HG03025 (cell line): ENCODE results near the gene SPX.

Experiments used
- ATAC-seq: cut with Tn5 transposase; IDR thresholded peaks from one replicate; pipeline ENCODE4 v1.9.1; 2021; ENCODE audit warnings: mild to moderate bottlenecking, moderate library complexity; ENCODE audit not compliant: unreplicated experiment, low FRiP score

The SPX gene

DNA sequence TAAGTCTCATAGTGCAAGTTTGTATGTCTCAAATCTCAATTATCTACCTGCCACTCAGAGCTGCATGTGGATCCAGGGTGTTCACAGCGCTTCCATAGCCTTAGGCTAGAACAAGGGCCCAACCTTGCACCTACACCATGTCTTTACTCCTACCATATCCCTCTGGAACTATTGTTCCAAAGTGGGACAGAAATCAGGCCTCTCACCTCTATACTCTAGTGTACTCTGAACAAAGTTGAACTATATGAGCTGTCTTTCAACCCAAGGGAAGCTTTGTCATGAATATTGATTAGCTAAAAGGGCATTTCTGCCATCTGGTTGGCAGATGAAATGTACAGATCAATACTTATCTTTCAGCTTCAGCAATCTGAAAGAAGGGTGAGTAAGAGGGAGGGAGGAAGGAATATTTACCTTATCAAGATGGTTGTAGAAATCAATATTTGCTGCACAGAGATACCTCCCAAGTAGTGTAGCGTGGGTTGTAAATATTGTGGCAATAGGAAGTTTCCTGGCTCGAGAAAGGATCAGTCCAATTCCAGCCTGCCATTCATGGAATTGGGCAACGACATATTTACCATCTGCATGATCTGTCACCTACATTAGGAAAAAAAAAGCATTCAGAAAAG, 47.8 kb downstream of the SPX start:
- ATAC-seq = no peak

DNA sequence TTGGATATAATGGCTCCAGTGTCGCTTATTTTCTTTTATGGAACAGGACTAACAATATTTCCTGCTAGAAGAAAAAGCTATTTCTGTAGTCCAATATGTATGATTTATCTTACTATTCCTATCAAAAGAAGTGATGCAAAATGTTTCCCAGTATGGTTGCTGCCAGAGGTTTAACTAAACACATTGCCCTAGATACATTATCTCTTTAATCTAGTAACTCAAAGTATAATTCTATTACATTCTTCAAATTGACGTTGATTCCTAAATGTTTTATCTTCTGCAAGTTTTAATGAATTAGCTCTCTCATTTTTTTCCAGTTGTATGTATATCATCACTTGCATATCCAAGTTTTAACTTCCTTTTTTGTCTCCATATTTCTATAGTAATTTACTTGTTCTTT, 50.3 kb downstream of the SPX start:
- no peak for ATAC-seq

DNA sequence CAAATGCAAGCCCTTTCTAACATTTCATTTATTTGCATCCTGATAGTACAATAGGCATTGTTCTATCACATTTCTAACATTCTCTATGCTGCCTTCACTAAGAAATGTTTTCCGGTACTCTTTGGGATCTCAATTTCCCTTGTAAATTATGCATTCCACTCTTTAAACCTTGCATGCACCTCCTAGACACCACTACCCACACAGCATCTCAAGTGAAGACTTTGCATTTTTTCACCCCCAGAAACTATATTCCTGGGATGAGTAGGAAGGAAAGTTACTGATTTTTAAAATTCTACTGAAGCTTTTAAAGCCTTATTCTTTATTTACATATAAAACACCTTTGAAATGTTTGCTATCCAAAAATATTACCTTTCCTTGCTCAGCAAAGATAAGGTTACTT, 51.4 kb downstream of the SPX start:
- ATAC-seq = no peak

DNA sequence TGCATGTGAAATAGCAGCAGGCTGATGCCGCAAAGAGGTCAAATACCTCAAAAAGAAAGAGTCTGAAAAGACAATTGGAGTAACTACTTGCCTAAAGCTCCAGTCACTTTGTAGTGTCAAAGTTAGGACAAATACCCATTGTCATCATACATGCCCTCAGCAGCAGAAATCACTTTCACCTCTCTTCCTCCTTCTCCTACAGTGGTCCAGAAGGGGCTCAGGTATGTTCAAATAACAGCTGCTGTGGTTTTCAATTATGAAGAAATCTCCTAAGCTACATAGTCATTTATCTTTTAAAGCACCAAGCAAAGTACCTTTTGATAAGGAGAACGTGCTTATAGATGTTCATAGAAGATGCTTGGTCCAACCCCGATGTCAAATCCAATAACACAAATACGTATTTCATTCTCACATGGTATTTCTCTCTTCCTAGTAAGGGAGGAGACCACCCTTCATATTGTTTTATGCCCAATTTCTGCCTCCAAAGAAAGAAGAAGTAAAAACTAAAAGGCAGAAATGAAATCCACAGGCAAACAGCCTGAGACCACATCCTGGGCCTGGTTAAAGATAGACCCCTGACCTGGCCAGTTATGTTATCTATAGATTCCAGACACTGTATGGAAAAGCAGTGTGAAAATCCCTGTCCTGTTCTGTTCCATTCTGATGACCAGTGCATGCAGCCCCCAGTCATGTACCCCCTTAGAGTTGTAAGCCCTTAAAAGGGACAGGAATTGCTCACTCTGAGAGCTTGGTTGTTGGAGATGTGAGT, 54.8 kb downstream of the SPX start:
- no peak for ATAC-seq
